GM20431 (cell line): Measurements from ENCODE around the gene B3GALT2.

ENCODE experiments used
- in situ Hi-C: fragments of 300-500 bp; cut with MseI, MboI; formaldehyde crosslinking; loops from one replicate; pipeline ENCODE4 v1.15.0; 2020; ENCODE audit warnings: low sequenced_read_pairs; ENCODE audit not compliant: unreplicated experiment

Gene B3GALT2

DNA sequence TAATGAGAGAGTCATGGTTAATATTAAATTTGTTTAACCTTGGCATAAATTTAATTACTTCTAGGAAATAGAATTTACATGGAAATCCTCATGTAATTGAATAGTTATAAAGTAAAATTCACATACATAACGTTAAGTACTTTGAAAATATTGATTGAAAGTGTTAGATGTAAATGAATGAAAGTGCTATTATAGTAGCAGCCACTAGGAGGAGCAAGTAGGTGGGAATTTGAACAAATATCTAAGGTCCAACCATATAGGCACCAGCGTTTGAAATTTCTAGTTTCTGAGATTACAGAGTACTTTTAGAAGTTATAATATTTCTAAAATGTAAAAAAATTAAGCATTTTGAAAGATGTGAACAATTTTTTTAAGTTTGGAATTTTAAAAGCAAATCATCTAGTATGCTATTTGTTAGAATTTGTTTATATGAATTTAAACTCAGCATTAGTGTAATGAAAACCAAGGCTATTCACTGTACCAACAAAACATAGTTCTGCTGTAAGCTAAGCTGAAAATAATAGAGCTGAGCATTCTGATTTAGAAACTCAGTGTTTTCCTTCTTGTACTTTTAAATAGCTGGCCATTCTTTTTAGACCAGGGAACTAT lies 3.3 kb downstream of the B3GALT2 start:
- in situ Hi-C loops: no loop called here

- in situ Hi-C loops: no loop called here
Measured at GRCh38 chr1:193181985-193182384, 4.4 kb downstream of the B3GALT2 start.

- in situ Hi-C loops: no loop called here
Measured at GRCh38 chr1:193181536-193181935, 4.9 kb downstream of the B3GALT2 start.

DNA sequence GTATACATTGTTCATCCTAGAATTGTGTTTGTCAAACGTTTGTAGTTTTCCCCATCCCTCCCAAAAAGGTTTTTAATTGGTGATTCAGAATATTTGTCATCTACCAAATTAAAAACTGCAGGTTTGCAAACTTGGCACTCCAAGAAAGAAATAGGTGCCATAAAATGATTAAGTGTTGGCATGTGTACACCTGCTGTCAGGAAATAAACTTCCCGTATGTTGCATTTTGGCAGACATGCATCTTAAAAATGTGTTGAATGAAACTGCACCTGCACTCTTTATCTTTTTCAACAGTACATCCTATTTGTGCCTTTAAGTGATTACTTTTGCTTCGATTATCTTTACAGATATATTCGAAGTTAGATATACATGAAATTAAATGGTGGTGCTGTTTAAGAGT lies 7.3 kb downstream of the B3GALT2 start:
- in situ Hi-C loops: no loop called here

GRCh38 chr1:193176788-193177187 lies 9.6 kb downstream of the B3GALT2 start:
- in situ Hi-C loops: no loop called here

DNA sequence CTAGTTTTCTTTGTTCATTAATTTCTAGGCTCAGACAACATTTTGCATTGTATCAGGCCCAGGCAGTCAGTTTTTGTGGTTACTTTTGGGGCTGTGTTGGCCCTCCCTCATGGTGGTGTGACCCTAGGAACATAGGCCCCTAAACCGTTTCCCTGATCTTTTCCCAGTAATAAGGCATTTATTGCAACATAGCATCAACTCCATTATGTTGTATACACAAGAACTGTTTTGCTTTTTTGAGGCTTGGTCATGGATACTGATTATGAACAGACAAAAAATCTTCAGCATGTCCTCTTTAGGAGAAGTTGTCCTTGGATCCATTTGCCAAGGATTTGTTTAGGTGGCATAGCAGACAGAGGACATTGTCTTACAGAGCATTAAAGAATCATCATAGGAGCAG lies 10.3 kb downstream of the B3GALT2 start:
- in situ Hi-C loops: no loop called here

DNA sequence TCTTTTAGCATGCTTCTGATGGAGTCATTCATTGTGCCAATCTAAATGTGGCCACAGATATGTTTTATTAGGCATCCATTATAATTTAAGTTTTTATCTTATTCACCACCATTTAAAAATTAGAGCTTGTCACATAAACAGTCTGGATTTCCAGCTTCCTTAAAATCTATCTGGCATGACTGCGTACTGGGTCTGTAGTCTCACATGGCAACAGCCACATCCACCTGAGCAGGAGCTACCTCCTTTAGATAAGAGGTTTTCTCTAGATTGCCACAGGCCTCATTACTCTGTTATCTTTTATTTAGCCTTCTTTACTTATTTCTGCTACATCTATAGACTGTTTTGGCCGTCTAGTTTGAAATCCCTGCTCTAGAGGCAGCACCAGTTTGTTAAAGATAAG lies 29.1 kb downstream of the B3GALT2 start:
- in situ Hi-C loops: no loop called here

- in situ Hi-C loops: no loop called here
Measured at GRCh38 chr1:193156822-193157142, 29.6 kb downstream of the B3GALT2 start.

- in situ Hi-C loops: no loop called here
Measured at GRCh38 chr1:193156117-193156821, 30.1 kb downstream of the B3GALT2 start.

DNA sequence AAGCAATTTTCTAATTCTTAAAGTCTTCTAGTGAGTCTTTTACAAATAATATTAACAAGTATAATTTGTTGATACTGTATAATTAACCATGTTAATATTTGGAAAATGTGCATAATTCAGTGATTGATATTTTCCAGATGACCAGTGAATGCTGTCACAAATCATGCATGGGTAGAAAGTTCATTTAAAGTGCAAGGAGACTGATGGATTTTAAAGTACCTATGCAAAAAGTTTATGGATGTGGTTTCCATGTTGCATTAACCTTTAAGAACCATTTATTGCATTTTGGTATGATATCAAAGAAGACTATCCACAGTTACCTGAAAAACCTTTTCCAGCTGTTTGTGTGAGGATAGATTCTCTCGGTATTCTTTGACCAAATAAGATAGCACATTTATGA lies 41.4 kb downstream of the B3GALT2 start:
- in situ Hi-C loops: no loop called here

- in situ Hi-C loops: no loop called here
Measured at GRCh38 chr1:193144361-193144938, 42.0 kb downstream of the B3GALT2 start.

DNA sequence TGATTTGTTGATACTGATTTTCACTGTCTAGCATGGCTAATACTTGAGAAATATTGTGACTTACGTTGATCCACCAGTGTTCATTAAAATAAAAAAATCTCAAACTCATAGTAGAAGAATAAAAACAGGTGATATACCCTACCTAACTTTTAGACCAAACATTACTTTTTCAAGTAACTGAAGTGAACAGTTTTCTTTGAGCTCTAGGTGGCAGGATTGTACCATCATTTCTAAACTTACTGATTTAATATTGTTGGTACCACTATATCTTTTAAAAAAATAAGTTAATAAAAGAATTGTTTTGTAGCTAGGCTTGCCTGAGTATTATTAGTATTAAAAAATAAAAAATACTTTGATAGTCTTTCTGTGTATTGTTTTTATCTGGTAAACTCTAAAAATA lies 43.1 kb downstream of the B3GALT2 start:
- in situ Hi-C loops: no loop called here

GRCh38 chr1:193142409-193142808 lies 44.0 kb downstream of the B3GALT2 start:
- in situ Hi-C loops: no loop called here

GRCh38 chr1:193141804-193142203 lies 44.6 kb downstream of the B3GALT2 start:
- in situ Hi-C loops: no loop called here

GRCh38 chr1:193140254-193140653 lies 46.2 kb downstream of the B3GALT2 start:
- in situ Hi-C loops: no loop called here

GRCh38 chr1:193131266-193131860 lies 55.0 kb downstream of the B3GALT2 start:
- in situ Hi-C loops: no loop called here
